GM10248 (cell line): ENCODE data around the gene INSR.

Experiments used
- CTCF ChIA-PET: fragments of 300-600 bp; sonication (Branson Sonifier 250); formaldehyde crosslinking; extraction: SDS; loops from one replicate; lab custom pipeline; 2021; ENCODE audit warnings: antibody characterized with exemption; lab: Yijun Ruan, JAX
- POLR2A ChIA-PET: fragments of 350-650 bp; sonication (Branson Sonifier 250); formaldehyde crosslinking; extraction: SDS; loops from one replicate; lab custom pipeline; 2020; ENCODE audit warnings: antibody characterized with exemption; lab: Yijun Ruan, JAX
- DNase-seq: peaks from one replicate; pipeline ENCODE4 v3.0.0; 2012; ENCODE audit errors: extremely low spot score
- TF ChIP-seq, protein P1 (sequence below): IDR thresholded peaks from 2 replicates; pipeline ENCODE4 v1.5.1; 2012; ENCODE audit warnings: mild to moderate bottlenecking, low read depth; ENCODE audit errors: extremely low read depth, missing control alignments, control extremely low read depth

Gene INSR

DNA sequence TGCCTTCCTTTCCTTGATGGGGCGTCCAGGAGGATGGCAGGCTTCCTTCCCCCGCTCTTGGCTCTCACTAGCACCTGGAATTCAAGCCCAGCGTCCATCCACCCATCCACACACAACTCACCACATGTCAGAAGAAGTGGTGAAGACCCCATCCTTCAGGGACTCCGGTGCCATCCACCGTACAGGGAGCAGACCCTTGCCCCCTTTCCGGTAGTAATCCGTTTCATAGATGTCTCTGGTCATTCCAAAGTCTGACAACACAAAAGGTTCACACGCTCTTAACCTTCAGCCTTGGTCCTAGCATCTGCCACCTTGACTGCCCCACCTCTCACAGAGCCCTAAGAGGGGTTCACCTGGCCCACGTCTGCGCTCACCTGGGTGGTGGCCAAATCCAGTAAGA, 173.7 kb downstream of the INSR start:
- DNase-seq = no peak
- ChIA-PET POLR2A (no interaction called here), CTCF (interaction anchor here (1.8 kb wide), 1 partner anchor 19 kb away, joined by 5 read pairs; no protein-coding TSS in a partner anchor)
- TF ChIP-seq, protein P1, sequence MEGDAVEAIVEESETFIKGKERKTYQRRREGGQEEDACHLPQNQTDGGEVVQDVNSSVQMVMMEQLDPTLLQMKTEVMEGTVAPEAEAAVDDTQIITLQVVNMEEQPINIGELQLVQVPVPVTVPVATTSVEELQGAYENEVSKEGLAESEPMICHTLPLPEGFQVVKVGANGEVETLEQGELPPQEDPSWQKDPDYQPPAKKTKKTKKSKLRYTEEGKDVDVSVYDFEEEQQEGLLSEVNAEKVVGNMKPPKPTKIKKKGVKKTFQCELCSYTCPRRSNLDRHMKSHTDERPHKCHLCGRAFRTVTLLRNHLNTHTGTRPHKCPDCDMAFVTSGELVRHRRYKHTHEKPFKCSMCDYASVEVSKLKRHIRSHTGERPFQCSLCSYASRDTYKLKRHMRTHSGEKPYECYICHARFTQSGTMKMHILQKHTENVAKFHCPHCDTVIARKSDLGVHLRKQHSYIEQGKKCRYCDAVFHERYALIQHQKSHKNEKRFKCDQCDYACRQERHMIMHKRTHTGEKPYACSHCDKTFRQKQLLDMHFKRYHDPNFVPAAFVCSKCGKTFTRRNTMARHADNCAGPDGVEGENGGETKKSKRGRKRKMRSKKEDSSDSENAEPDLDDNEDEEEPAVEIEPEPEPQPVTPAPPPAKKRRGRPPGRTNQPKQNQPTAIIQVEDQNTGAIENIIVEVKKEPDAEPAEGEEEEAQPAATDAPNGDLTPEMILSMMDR = no peak

DNA sequence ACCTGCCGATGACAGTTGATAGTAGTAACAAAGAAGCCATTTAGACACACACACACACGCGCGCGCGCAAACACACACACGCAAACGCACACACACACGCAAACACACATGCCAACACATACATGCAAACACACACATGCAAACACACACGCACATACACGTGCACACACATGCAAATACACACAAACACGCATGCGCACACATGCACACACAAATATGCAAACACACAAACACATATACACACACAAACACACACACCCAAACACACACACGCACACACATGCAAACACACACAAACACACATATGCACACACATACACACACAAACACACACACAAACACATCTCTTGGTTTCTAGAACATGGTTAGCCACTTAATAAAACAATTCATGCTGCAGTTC, 174.6 kb downstream of the INSR start:
- TF ChIP-seq, protein P1 = no peak

DNA sequence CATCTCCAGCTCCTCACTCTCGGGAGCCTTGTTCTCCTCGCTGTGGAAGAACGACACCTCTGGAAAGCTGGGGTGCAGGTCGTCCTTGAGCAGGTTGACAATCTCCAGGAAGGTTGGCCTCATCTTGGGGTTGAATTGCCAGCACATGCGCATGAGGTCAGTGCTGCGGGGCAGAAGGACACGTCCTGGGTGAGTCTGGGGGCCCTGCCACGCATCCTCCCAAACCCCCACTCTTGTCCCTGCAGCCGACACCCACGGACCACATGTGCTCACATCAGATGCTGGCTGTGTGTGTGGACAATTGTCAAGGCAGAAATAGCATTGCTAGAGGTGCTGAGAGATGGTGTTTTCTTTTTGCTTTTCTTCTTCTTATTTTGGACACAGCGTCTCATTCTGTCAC, 177.0 kb downstream of the INSR start:
- no peak for DNase-seq
- TF ChIP-seq, protein P1 = no peak
- ChIA-PET POLR2A (no interaction called here), CTCF (no interaction called here)

More for the DNA sequence above, 174.6 kb downstream of the INSR start:
- ChIA-PET POLR2A (no interaction called here), CTCF (no interaction called here)
- no peak for DNase-seq

DNA sequence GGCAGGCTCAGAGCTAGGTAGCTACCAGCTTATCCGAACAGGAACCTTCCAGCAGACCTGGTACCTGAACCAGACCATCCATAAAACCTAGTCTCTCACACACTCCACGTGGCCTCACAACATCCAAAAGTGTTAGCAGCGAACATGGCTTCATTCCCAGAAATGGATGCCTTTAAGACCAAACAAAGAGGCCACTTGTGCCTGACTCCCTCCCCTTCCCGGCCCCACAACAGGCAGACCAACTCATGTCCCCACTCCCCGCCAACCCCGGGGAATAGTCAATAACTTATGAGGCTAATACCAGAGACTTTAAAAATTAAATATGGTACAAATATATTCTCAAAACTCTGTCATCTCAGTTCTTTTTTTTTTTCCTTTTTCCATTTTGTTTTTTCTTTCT, 178.5 kb downstream of the INSR start:
- CTCF ChIA-PET = no interaction called here
- no peak for DNase-seq
- POLR2A ChIA-PET = no interaction called here
- TF ChIP-seq, protein P1 = no peak

DNA sequence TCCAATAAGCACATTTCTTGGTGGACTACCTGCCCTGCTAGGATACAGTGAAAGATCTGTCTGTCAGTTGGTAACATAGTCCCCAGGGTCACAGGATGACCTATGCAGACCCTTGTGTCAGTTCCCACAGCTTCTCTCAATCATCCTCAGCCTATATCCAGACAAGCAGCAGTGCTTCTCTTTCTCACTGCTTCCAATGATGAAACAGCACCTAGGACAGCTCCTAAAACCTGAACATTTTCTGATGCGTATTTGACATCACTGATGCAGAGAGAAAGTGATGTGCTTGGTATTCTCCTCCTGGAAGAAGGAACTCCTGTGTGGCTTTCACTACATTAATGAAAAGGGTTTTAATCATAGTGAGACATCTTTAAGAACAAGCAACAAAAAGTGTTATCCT, 181.0 kb downstream of the INSR start:
- TF ChIP-seq, protein P1 = no peak
- CTCF ChIA-PET = no interaction called here
- POLR2A ChIA-PET = interaction anchor here (0.7 kb wide), 1 partner anchor 100 kb away, joined by 9 read pairs; no protein-coding TSS in a partner anchor
- no peak for DNase-seq

DNA sequence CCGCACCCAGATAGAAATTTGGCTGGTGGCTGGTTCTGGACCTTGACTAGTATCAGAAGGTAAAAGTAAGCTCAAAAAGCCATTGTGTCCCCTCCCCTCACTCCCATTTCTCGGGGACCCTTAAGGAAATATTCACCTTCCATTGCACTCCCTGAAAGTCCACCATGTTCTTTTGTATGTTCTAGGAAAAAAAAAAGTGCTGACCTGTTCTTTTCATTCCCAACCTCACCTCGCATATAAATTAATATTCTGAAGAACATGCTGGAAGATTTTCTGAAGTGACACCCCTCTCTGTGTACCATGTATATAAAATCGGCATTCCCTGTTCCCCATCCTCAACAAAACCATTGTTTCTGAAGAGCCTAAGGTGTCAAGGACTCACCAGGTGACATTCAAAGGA, 181.5 kb downstream of the INSR start:
- CTCF ChIA-PET = no interaction called here
- POLR2A ChIA-PET = no interaction called here
- TF ChIP-seq, protein P1 = no peak
- no peak for DNase-seq
